GM19240 (cell line): ENCODE results near the gene ALS2CL.
"Not testable (repeated sequence)": the region's sequence is repeated elsewhere in the genome, so short reads cannot be mapped to it uniquely, and the experiment has no call there.

ENCODE experiments used
- DNase-seq: peaks from one replicate; pipeline ENCODE4 v3.0.0; 2011; ENCODE audit warnings: low spot score; ENCODE audit not compliant: insufficient read length

Gene ALS2CL, protein sequence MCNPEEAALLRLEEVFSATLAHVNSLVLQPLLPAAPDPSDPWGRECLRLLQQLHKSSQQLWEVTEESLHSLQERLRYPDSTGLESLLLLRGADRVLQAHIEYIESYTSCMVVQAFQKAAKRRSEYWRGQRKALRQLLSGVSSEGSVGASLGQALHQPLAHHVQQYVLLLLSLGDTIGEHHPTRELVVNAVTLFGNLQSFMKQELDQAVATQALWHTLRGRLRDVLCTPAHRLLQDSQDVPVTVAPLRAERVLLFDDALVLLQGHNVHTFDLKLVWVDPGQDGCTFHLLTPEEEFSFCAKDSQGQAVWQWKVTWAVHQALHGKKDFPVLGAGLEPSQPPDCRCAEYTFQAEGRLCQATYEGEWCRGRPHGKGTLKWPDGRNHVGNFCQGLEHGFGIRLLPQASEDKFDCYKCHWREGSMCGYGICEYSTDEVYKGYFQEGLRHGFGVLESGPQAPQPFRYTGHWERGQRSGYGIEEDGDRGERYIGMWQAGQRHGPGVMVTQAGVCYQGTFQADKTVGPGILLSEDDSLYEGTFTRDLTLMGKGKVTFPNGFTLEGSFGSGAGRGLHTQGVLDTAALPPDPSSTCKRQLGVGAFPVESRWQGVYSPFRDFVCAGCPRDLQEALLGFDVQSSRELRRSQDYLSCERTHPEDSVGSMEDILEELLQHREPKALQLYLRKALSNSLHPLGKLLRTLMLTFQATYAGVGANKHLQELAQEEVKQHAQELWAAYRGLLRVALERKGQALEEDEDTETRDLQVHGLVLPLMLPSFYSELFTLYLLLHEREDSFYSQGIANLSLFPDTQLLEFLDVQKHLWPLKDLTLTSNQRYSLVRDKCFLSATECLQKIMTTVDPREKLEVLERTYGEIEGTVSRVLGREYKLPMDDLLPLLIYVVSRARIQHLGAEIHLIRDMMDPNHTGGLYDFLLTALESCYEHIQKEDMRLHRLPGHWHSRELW

DNA sequence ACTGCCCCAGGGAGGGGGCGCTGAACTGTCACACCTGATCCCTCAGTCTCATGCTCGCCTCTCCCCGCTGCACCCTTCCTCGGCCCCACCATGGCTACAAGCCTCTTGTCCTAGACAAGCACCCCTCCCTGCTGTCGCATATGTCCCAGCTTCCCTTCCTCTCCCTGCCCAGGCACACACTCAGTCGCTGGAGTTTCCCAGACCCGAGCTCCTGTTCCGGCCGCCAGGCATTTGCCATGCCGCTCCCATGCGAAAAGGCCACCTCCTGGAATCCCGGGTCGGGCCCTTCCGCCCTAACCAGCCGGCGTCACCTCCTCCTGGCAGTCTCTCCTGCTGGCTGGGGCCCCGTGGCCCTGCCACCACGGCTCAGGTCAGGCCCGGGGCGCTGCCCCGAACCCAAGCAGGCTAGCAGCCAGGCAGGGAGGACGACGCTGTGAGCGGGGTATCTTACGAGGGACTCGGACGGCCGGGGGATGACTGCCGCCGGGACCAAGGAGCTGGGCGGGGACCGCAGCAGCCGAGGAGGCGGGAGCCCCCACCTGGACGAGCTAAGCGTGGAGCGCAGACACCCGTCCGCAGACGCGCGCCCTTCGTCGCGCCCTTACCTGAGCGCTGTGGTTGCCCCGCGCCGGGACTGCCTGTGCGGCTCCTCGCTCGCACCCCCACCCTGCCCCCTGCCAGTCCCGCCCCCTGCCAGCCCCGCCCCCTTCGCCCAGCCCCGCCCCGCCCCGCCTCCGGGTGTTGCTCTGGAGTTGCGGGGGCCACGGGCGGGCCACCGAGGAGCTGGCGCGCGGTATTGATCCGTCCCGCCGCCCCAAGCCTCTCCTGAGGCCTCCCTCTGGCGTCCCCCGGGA, at the start of gene ALS2CL:
Gene ALS2CL, minus strand, starts transcription at position 642 of the 854 bp plus-strand sequence. CDS start 4,239 bp downstream, outside the sequence.
- DNase-seq, result peak; percentile 45

DNA sequence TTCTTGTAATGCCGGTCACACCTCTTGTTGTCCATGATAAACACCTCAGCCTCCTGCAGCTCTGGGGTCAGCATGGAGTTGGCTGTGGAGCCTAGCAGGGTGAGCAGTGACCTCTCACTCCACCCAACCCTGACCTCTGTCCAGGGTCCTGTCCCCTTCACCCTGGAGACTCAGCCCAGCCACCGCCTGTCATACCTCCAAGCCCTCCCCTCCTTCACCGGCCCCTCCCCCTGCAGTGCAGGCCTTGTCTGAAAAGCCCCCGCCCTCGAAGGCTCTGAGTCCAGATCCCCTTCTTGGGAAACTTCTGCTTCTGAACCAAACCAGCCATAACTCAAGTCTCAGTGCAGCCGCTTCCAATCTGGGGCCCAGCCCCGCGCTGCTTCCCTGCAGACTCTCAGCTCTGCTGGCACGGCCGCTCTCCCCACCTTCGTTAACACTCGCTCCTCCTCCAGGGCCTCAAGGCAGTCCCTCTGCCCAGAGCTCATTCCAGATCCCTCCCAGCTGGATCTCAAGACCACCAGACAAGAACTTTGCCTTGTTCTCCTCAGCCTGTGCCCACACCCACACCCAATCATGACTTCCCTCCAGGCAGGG, 49.6 kb upstream of the ALS2CL start:
- DNase-seq, result no peak

DNA sequence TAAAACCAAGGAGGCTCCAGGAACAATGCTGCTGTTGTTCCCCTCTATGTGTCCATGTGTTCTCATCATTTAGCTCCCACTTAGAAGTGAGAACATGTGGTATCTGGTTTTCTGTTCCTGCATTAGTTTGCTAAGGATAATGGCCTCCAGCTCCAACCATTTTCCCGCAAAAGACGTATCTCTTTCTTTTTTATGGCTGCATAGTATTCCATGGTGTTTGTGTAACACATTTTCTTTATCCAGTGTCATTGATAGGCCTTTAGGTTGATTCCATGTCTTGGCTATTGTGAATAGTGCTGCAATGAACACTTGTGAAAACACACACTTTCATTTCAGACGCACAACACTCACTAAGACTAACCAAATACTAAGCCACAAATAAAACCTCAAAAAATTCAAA, 46.1 kb upstream of the ALS2CL start:
- DNase-seq, result not testable (repeated sequence)

DNA sequence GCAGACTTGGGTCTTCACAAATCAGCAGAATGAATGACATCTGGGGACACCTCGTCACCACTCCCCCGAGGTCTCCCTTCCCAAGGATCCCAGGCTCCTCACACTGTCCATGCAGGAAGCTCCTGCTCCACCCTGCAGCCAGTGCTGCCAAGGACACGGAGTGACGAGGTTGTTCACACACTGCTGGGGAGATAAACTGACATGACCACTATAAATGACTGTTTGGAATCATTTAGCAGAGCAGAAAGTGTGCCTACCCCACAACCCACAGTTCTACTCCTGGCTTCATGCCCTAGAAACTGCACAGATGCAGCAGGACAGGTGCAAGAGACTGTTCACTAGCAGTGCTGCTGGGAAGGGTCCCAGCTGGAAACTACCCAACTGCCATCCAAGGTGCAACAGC, 43.9 kb upstream of the ALS2CL start:
- no peak for DNase-seq

DNA sequence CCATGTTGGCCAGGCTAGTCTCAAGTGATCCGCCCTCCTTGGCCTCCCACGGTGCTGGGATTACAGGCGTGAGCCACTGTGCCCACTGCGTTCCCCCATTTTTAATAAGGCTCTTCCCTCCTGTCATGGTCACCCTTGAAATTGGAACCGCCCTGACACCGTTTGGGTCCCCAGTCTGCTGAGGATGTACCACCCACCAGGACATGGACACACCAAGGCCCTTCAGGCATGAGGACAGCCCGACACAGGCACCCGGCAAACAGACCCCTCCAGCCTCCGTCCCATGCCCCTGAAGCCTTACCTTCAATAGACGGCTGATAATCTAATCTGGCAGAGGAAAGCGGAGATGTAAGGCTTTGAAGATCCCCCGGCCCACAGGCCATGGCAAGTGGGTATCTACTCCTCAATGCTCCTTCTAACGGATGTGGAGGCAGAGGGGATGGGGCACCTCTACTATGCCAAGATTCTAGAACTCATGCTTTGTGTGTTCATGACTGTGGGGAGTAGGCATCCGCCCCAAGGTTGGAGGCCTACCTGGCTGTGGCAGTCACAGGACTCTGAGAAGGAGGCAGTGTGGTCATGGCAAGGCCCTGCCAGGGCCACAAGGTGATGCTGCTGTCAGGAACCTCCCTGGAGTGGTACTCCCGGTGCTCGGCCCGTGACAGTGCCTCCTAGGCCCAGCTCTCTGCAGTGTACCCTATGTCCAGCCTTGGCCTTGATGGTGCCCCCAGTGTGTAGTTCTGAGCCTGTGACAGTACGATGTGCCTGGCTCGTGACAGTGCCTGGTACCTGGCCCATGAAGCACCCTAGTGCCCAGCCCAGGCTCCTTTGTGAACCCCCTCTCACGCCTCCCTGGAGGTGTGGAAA, 42.8 kb upstream of the ALS2CL start:
- DNase-seq, result no peak

DNA sequence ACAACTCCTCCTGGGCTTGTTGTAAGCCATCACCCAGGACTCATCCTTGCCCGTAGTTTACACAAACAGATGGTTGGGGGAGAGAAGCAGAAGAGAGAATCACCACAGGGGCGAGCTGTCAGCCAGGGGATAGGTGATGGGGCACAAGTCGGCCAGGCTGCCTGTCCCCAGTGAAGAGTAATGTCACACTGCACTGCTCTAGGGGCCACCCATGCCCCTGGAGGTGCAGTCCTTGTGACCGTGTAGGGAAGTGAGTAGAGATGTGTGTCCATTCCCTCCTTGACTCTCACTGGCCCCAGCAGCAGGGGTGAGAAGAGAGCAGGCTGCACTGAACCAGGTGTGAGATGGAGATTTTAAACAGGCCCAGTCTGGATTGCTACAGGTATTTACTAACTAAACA, 41.3 kb upstream of the ALS2CL start:
- DNase-seq, result no peak

DNA sequence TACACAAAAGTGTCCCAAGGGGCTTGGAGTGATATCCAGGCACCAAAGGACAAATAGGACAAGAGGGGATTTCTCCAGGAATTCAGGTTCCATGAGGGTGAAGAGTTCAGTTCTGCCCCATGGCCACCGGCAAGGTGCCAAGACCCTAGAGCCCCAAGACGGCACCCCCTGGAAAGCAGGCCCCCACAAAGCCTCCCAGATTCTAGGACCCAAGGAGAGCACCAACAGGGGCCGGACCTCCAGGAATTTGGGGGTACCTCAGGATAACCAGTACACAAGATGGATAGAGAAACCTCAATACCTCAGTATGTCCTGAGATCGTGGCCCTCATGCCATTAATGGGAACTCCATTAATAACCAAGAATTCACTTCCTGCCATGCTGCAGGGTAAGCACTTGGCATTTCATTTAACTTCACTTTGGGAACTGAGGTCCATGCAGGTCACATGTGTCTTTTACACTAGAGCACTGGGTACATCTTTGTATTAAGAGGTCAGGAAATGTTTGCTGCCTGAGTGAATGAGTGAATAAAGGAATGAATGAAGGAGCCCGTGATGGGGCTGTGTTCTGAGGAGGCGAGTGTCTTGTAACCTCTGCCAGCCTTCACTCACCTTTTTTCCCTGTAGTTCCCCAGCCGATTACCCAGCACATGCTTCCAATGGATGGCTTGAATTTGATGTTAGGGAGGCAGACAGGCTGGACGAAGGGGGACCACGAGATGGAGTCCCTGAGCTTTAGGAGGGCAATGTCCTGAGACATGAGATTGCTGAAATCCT, 39.7 kb upstream of the ALS2CL start:
- DNase-seq, result no peak

DNA sequence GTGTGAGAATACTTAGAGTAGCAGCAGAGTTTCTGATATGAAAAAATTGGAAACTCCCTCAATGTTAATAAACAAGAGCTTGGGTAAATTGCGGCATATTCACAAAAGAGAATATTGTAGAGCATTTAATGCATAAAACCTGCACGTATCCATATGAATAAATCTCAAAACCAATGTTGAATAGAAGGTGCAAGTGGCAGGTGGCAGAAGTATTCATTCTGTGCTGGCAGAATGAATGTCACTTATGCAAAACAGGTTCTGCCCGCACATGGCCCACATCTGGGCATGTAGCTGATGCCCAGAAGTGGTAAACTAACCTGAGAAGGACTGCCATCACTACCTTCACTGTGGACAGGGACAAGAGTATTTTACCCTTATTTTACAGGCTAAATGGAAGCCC, 38.3 kb upstream of the ALS2CL start:
- no peak for DNase-seq

DNA sequence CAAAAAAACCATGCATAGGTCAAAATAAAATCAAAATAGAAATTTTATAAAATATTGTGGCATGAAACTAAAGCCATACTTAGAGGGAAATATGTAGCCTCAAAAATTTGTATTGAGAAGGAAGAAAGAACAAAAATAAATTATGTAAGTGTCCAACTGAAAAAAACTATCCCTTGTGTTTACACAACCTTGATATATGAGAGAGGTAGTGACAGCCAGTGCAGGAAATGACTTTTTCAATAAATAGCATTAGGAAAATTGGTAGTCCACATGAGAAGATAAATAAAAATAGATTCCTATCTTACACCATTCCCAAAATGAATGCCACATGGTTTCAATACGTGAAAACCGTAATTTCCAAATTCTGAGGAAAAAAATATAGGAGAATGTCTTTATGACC, 37.3 kb upstream of the ALS2CL start:
- DNase-seq, result no peak

DNA sequence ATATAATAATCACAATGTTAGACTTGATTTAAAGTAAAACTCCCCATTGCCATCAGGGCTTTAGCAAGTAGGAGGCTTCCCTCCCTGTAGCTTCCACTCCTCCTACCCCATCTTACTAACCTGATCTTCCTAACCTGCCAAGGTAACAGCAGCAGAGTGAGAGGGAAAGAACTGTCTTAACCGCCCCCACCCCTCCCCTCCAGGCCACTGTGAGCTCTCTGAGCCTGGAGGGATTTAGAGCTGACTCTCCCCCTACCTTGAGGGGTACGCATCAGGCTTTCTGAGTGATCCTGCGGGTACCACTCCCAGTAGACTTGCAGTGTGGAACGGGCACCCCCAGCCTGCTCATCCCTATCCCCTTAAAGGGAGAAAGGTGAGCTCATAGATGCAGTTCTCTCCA, 35.6 kb upstream of the ALS2CL start:
- DNase-seq, result no peak

DNA sequence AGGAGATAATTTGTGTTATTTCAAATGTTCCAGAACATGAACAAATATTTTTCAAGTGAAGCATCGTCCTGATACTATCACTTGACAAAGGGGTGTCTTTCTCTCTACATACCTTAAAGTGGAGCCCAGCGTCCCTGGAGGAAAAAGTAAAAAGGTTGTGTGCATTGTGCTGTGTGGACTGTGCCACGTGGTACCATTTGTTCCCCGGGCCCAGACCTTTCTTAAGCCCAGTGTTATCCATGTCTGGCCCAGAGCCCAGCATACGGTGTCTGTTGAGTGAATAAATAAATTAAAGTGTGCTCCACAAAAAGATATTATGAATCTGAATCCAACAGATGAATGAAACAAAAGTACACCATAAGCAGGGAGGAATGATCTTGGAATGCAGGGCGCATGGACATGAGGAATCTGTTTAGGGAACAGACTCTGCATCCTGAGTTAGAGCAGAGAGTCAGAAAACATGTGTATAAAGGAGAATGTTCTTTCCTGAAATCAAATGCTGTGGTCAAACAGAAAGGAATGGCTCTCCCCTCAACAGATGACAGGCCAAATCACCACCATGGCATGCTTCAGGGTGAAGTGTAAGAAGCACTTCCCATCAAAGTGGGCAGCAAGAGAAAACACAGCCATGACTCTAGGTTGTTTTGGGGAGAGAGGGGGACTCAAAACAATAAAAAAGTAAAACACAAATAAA, 32.3 kb upstream of the ALS2CL start:
- no peak for DNase-seq

DNA sequence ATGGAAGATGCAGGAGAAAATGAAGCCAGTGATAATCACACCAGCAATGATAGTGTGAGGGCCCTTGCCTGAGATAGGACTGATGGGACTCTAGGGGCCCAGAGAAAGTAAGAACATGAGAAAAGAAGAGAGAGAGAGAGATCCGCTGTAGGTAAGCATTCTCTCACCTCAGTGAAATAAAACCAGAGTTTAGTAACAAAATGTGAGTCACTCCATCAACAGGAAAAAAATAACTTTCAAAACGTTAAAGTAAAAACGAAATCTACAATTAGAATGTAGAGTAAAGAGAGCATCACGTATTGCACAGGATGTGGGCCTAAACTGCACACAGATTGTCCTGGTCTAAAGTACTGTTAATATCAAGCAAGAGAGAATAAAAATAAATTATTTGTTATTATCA, 30.9 kb upstream of the ALS2CL start:
- no peak for DNase-seq

DNA sequence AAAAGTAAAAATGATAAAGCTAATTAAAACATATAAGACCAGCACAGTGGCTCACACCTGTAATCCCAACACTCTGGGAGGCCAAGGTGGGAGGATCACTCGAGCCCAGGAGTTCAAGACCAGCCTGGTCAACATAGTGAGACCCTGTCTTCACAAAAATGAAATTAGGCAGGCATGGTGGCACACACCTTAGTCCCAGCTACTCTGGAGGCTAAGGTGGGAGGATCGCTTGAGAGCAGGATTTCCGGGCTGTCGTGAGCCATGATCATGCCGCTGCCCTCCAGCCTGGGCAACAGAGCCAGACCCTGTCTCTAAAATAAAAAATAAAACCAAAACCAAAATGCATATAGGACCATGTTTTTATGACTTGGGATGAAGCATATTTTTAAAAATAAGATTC, 29.0 kb upstream of the ALS2CL start:
- DNase-seq, result no peak

DNA sequence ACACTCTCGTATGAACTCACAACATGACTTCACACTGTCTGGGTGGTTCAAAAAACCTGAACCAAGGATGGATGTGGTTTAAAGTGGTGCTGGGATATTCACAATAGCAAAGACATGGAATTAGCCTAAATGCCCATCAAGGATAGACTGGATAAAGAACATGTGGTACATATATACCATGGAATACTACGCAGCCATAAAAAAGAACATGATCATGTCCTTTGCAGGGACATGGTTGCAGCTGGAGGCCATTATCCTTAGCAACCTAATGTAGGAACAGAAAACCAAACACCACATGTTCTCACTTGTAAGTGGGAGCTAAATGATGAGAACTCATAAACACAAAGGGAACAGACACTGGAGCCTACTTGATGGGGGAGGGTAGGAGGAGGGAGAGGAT, 27.5 kb upstream of the ALS2CL start:
- DNase-seq, result no peak

DNA sequence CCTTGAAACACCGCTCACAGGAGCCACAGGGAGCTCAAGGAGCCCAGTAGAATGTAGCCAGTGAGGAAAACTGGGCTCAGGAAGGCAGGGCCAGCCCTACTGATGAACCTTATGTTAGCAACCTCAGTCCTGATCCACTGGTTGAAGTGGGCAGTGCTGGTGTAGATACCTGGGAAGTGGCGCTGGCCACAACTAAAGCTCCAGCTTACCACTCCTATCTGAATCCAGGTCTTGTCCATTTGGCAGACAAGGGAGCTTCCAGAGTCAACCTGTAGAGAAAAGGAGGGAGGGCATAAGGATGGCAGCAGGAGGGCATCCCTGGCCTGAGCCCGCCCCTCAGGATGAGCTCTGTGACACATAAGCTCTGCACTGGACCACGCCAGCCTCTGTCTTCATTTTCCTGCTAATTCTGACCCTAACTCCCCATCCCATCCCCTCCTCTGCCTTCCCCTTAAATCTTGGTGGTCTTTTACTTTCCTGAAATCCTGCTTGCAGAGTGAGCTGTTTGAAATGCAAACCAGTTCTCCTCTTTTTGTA, 26.3 kb upstream of the ALS2CL start:
- DNase-seq, result no peak

DNA sequence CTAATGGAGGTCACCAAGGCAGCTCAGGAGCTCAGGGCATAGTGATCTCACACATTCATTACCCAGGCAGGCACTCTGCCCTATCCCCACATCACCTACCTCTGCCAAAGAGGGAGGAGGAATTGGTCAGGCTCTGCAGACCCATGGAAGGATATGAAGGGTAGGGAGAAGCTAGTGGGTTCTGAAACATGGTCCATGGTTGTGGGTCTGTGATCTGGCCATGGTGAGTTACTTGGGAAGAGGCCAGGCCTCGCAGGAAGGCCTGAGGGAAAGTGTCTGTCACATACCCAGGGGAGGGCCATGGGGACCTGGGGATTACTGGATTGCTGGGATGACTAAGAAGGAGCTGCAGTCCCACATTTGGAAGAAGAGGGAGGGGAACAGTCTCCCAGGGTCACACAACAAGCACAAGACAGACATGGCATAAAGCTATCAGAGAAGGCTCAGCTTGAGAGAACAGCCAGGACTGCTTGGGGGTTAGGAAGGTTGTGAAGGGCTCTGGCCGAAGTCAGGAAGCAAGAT, 25.6 kb upstream of the ALS2CL start:
- DNase-seq, result no peak

DNA sequence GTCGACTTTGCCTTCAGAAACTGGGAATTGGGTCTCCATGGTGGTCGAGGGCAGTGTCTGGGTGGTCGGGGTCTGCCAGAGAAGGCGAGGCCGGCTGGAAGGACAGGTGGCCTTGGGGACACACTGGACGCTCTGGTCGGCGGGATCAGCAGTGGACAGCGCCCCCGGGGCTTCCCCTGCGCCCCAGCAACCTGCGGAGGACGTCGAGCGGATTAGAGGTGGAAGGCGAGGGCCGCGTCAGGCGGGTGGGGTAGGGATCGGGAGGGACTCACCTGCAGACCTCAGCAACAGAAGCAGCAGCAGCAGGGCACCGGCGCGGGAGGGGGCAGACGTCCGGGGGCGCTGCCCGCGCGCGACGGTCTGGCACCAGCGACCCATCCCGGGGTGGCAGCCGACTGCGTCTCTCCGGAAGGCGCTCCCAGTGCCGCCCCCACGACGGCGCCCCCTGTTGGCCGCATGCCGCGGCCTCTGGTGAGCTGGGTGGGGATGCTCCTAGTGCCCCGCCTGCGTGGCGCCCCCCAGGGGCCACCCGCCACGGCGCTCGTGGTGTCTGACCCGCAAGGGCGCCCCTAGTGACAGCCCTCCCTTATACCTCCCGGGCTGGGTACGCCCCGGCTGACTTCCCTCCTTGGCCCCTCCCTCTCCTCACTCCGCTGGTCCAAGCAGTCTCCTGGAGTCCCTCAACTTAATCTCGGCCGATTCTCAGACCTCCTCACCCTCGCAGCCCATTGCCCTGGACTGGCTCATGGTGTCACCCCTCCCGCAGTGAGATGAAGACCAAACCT, 24.2 kb upstream of the ALS2CL start, which contains the start of gene PRSS50:
Gene PRSS50, minus strand, starts transcription at position 423 of the 785 bp plus-strand sequence. Its CDS starts 45 bp downstream, at position 378.
- no peak for DNase-seq
